ENCODE data around the gene C6orf52.

GRCh38 chr6:10721850-10722569, 27.6 kb upstream of the C6orf52 start:
- TF ChIP-seq SMC3 (conservative IDR thresholded peaks at IDR 0.05; ENCODE audit: poor library complexity) (no peak), CTCF (IDR thresholded peaks at IDR 0.05; ENCODE audit: poor library complexity, severe bottlenecking) (no peak), EZH2 (IDR thresholded peaks at IDR 0.05; ENCODE audit: borderline replicate concordance, insufficient read depth, low read length, poor library complexity, severe bottlenecking) (no peak), EP300 (conservative IDR thresholded peaks at IDR 0.05; ENCODE audit: poor library complexity, severe bottlenecking) (no peak)
